ENCODE results near the gene PARN.

The PARN gene

GRCh38 chr16:14501331-14502255 lies 128.5 kb downstream of the PARN start:
- no peaks in the 10 kb centered on the region for H3K27me3 ChIP-seq (replicated peaks; ENCODE audit: insufficient read depth, low read length)
- peaks cover 68% of the 10 kb centered on the region for H3K4me1 ChIP-seq (ENCODE audit: low read length)
- H4K20me1 ChIP-seq (ENCODE audit: insufficient read depth, low read length): no peaks in the 10 kb centered on the region
- TF ChIP-seq EZH2 (optimal IDR thresholded peaks at IDR 0.05; ENCODE audit: low read depth, low read length) (no peak), EZH2phosphoT487 (IDR thresholded peaks at IDR 0.05; ENCODE audit: low read length) (no peak)
- TF ChIP-seq, protein P1, sequence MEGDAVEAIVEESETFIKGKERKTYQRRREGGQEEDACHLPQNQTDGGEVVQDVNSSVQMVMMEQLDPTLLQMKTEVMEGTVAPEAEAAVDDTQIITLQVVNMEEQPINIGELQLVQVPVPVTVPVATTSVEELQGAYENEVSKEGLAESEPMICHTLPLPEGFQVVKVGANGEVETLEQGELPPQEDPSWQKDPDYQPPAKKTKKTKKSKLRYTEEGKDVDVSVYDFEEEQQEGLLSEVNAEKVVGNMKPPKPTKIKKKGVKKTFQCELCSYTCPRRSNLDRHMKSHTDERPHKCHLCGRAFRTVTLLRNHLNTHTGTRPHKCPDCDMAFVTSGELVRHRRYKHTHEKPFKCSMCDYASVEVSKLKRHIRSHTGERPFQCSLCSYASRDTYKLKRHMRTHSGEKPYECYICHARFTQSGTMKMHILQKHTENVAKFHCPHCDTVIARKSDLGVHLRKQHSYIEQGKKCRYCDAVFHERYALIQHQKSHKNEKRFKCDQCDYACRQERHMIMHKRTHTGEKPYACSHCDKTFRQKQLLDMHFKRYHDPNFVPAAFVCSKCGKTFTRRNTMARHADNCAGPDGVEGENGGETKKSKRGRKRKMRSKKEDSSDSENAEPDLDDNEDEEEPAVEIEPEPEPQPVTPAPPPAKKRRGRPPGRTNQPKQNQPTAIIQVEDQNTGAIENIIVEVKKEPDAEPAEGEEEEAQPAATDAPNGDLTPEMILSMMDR (IDR thresholded peaks at IDR 0.05; ENCODE audit: low read length): no peak
- peaks cover 46% of the 10 kb centered on the region for H3F3A ChIP-seq (ENCODE audit: insufficient read depth, low read length)
- H3K79me2 ChIP-seq (ENCODE audit: low read length): no peaks in the 10 kb centered on the region
- H3K4me2 ChIP-seq (ENCODE audit: low read depth, low read length): peak overlapping the region; percentile 66; the same call in 1 of the 2 replicates
- no peaks in the 10 kb centered on the region for H3K9me2 ChIP-seq (replicated peaks; ENCODE audit: insufficient read depth, low read length)
- H3K36me3 ChIP-seq (replicated peaks; ENCODE audit: insufficient read depth, low read length): no peaks in the 10 kb centered on the region
- peak overlapping the region; percentile 81 for H3K27ac ChIP-seq (ENCODE audit: low read length)
- no peaks in the 10 kb centered on the region for H3K9me3 ChIP-seq (replicated peaks; ENCODE audit: insufficient read depth, low read length)
- peak overlapping the region; percentile 4; the same call in 1 of the 2 replicates for H3K9ac ChIP-seq (ENCODE audit: low read length)
- H2AFZ ChIP-seq (ENCODE audit: low read length): no peak overlapping the region
- DNase-seq: peak; percentile 74
- no peak overlapping the region; the same call in 1 of the 2 replicates for H3K4me3 ChIP-seq (ENCODE audit: low read length)

DNA sequence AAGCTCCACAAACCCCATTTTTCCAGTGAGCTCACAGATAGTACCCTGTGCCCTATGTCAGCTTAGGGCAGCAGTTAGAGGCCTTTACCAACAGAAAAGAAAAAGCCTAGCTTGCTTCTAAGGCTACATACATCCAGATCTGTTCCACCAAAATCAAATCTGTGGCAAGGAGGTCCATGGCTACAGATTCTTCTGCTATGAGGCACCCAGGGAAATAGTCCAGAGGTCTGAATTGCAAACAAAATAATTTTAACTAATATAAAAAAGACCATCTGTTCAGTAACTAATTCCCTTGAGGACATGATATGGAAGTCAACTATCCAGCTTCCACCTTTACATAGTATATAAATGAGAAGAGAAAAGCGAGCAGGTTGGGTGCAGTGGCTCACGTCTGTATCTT lies 129.3 kb downstream of the PARN start:
- Histone ChIP-seq H3K9me2 (replicated peaks; ENCODE audit: insufficient read depth, low read length) (no peaks in the 10 kb centered on the region), H4K20me1 (ENCODE audit: insufficient read depth, low read length) (no peaks in the 10 kb centered on the region), H3K79me2 (ENCODE audit: low read length) (no peaks in the 10 kb centered on the region), H3K27me3 (replicated peaks; ENCODE audit: insufficient read depth, low read length) (no peaks in the 10 kb centered on the region), H3K9me3 (replicated peaks; ENCODE audit: insufficient read depth, low read length) (no peaks in the 10 kb centered on the region), H3K9ac (ENCODE audit: low read length) (no peak overlapping the region), H3K36me3 (replicated peaks; ENCODE audit: insufficient read depth, low read length) (no peaks in the 10 kb centered on the region), H3K27ac (ENCODE audit: low read length) (no peak overlapping the region), H3K4me1 (ENCODE audit: low read length) (peaks cover 68% of the 10 kb centered on the region), H3K4me2 (ENCODE audit: low read depth, low read length) (peak overlapping the region; percentile 3; the same call in 1 of the 2 replicates), H3F3A (ENCODE audit: insufficient read depth, low read length) (peaks cover 46% of the 10 kb centered on the region), H3K4me3 (ENCODE audit: low read length) (no peak overlapping the region), H2AFZ (ENCODE audit: low read length) (no peak overlapping the region)
- DNase-seq: no peak
- TF ChIP-seq EZH2 (optimal IDR thresholded peaks at IDR 0.05; ENCODE audit: low read depth, low read length): no peak
- TF ChIP-seq, protein P1 (IDR thresholded peaks at IDR 0.05; ENCODE audit: low read length): no peak

DNA sequence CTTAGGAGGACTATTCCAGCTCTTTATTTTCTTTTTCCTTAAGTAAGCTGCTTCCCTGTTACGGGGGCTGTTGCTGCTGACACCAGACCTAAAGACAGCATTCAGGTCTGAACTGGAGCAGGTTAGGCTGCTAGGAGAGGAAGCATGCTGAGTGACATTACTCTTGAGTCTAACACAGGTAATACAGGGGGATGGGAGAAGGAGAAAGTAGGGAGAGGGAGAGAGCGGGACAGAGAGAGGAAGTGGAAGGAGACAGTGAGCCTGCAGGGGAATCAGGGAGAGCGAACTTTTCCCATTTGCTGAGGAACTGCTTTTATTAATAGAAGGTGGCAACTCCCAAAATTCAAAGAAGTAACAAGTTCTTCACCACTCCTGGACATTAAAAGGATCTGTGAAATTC lies 130.9 kb downstream of the PARN start:
- Histone ChIP-seq H3K9me3 (replicated peaks; ENCODE audit: insufficient read depth, low read length) (no peaks in the 10 kb centered on the region), H3K9ac (ENCODE audit: low read length) (no peak overlapping the region), H3K36me3 (replicated peaks; ENCODE audit: insufficient read depth, low read length) (no peaks in the 10 kb centered on the region), H3K4me2 (ENCODE audit: low read depth, low read length) (no peak overlapping the region), H3K27ac (ENCODE audit: low read length) (no peak overlapping the region), H3K79me2 (ENCODE audit: low read length) (no peaks in the 10 kb centered on the region), H3K27me3 (replicated peaks; ENCODE audit: insufficient read depth, low read length) (no peaks in the 10 kb centered on the region), H4K20me1 (ENCODE audit: insufficient read depth, low read length) (no peaks in the 10 kb centered on the region), H3K9me2 (replicated peaks; ENCODE audit: insufficient read depth, low read length) (no peaks in the 10 kb centered on the region), H3K4me3 (ENCODE audit: low read length) (no peak overlapping the region), H3F3A (ENCODE audit: insufficient read depth, low read length) (peaks cover 45% of the 10 kb centered on the region), H3K4me1 (ENCODE audit: low read length) (peaks cover 68% of the 10 kb centered on the region), H2AFZ (ENCODE audit: low read length) (no peak overlapping the region)
- no peak for TF ChIP-seq EZH2phosphoT487 (IDR thresholded peaks at IDR 0.05; ENCODE audit: low read length)
- TF ChIP-seq, protein P1 (IDR thresholded peaks at IDR 0.05; ENCODE audit: low read length): no peak
- no peak for DNase-seq

Measured in MM.1S (cell line).